ENCODE measurements around the gene SMC5.
"Not testable (repeated sequence)": the region's sequence is repeated elsewhere in the genome, so short reads cannot be mapped to it uniquely, and the experiment has no call there.

SMC5 gene

GRCh38 chr9:70278305-70278704, 19.5 kb downstream of the SMC5 start:
- DNase-seq, result no peak

DNA sequence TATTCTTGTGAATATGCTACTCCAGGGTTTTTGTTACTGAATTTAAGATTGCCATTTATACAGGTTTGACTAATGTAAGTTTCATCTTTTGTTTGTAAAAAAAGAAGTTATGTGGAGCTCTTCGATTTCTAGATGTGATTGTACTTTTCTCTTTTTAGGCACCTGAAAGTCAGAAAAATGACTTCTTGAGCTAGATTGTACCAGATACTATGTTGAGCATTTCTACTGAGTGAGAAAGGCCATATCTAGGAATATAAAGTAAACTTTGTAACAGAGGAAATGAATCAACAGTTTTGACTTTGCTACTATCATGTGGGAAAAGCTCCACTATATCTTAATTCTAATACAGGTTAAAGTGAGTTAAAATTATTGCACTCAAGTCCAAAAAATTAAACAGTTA, 25.1 kb downstream of the SMC5 start:
- DNase-seq, result no peak

GRCh38 chr9:70285246-70285645, 26.5 kb downstream of the SMC5 start:
- DNase-seq, result no peak

GRCh38 chr9:70285981-70286598, 27.3 kb downstream of the SMC5 start:
- no peak for DNase-seq

DNA sequence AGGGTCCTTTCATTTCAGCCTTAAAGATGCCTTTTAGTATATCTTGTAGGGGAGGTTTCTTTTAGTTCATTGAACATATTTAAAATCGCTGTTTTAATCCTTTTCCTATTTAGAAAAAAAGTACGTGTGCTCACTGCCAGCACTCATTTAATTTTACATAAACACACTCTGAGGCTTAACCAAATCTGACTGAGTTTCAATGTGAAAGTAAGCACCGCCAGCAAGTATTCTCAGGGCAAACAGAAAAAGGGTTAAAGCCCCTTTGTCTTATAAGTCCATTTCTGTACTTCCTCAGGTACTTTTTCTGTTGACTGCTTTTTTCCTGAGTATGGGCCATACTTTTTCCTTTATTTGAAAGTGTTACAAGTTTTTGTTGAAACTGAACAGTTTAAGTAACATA, 31.8 kb downstream of the SMC5 start:
- no peak for DNase-seq

GRCh38 chr9:70291446-70291845, 32.7 kb downstream of the SMC5 start:
- DNase-seq, result no peak

- DNase-seq, result no peak
These were observed 33.5 kb downstream of the SMC5 start for GRCh38 chr9:70292253-70292652.

- no peak for DNase-seq
These were observed 34.4 kb downstream of the SMC5 start for GRCh38 chr9:70293214-70293613.

- DNase-seq, result no peak
These were observed 38.4 kb downstream of the SMC5 start for GRCh38 chr9:70297141-70297540.

DNA sequence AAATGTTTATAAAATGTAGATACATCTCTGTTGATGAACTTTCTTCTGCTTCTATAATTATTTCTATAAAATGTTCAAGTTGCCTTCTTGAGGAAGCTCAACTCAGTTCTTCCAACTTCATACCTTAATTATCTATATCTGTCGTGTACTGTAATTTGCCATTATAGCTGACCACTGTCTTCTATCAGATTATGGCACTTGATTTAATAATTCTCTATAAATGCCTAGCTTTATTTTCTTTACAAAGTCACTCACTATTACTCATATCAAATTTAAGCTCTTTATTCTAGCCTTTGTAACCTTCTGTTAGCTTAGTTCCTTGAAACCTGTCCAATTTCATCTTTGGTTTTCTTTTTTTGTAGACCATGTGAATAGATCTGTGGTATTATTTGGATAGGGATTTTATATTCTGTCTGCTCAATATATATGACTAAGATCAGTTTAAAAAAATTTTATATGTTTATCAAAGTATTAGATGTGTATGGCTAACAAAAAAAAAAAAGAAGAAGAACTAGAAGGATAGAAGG, 39.5 kb downstream of the SMC5 start:
- DNase-seq, result no peak

- DNase-seq, result no peak
These were observed 44.5 kb downstream of the SMC5 start for GRCh38 chr9:70303268-70303667.

- DNase-seq, result no peak
These were observed 46.0 kb downstream of the SMC5 start for GRCh38 chr9:70304810-70305209.

DNA sequence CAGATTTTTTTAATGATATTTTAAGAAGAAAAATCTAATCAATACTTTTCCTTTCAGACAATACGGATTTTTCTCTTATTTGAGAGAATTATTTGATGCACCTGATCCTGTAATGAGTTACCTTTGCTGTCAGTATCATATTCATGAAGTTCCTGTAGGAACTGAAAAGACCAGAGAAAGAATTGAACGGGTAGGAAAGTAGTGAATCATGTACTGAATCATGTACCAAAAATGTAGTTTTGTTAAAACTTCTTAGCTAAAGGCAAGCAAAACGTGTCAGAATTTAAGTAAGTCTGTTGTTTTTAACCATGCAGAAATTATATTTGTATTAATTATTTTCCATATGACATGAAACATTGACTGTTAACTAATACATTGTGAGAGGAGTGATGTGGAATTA, 56.6 kb downstream of the SMC5 start:
- DNase-seq, result no peak

- no peak for DNase-seq
These were observed 59.2 kb downstream of the SMC5 start for GRCh38 chr9:70318002-70318401.

GRCh38 chr9:70322096-70322495, 63.3 kb downstream of the SMC5 start:
- no peak for DNase-seq

GRCh38 chr9:70324963-70325362, 66.2 kb downstream of the SMC5 start:
- no peak for DNase-seq

DNA sequence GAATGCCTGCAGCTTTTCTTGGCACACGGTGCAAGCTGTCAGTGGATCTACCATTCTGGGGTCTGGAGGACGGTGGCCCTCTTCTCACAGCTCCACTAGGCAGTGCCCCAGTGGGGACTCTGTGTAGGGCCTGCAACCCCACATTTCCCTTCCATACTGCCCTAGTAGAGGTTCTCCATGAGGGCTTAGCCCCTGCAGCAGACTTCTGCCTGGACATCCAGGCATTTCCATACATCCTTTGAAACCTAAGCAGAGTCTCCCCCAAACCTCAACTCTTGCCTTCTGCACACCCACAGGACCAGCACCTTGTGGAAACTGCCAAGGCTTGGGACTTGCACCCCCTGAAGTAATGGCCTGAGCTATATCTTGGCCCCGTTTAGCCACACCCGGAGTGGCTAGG, 69.8 kb downstream of the SMC5 start:
- DNase-seq, result not testable (repeated sequence)

GRCh38 chr9:70340572-70340971, 81.8 kb downstream of the SMC5 start:
- DNase-seq, result peak; percentile 36

GRCh38 chr9:70347046-70347445, 88.3 kb downstream of the SMC5 start:
- no peak for DNase-seq

DNA sequence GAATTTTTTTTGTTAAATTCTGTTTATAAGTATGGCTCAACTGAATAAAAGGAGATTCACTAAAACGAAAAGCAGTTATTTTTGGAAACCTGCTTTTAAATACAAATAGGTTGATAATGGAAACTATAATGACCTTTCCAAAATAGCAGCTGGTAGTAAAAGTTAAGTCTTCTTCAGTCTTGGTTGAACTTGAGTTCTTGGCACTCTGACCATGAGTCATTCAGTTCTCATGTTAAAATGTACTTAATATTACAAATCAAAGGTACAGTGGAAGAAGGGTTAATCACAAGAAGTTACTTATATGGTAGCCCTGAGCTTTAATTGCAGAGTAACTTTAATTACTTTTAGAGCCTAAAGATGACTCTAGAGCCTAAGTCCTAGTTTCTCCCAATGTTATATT, 93.6 kb downstream of the SMC5 start:
- no peak for DNase-seq

- DNase-seq, result peak; percentile 30
These were observed 94.0 kb downstream of the SMC5 start for GRCh38 chr9:70352802-70353201.

DNA sequence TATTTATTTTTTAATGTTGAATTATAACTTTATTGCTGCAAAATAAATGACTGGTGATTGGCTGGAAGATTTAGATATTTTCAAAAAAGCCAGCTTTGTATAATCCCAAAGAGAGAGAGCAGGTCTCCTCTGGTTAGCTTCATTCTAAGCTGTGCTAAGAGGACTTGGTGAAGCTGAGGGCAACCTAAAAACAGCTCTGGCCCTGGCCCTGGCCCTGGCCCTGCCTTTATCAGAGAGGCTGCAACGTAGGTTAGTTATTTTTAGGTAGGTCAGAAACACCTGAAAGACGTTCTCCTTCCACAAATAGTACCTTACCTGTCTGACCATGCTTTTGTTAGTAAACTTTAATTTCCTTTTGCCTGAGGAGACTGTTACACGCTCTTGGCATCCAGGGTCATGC, 97.0 kb downstream of the SMC5 start:
- no peak for DNase-seq

GRCh38 chr9:70362952-70363351, 104.2 kb downstream of the SMC5 start:
- DNase-seq, result no peak

GRCh38 chr9:70363760-70364159, 105.0 kb downstream of the SMC5 start:
- no peak for DNase-seq

DNA sequence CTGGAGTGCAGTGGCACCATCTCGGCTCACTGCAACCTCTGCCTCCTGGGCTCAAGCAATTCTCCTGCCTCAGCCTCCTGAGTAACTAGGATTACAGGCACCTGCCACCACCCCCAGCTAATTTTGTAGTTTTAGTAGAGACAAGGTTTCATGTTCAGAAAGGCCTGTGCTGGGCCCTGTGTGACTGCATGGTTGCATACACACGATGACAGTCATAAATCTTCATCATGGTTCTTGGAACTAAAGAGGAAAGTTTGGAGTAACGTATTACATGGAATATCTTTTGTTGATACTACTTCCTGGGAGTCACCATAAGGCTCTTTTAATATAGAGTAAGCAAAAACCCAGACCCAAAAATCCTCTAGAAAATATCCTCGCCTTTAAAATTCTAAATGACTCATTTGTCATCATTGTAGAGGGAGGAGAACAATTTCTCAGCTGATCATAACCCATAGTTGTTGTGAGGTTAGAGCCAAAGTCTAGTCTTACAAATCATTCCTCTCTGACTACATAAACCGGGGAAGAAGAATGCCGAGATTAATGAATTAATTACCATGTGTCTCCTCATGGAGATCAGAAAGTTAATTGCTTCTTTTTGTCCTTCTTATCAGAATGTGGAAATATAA, 108.6 kb downstream of the SMC5 start:
- DNase-seq, result no peak

Measured in CD4-positive, alpha-beta T cell treated with Interleukin-21 for 1 hour (primary cell).